WTC11 (cell line): ENCODE data around the gene HSPA4.

Experiments used
- ATF3 ChIP-seq: sonication (generic); formaldehyde crosslinking; conservative IDR thresholded peaks from 2 replicates; pipeline ENCODE4 v1.8.1; 2022; ENCODE audit warnings: mild to moderate bottlenecking, missing genetic modification reagents
- CTCF ChIP-seq: fragments of 200-600 bp; IDR thresholded peaks from 2 replicates; pipeline ENCODE4 v1.8.0; 2022; ENCODE audit warnings: antibody characterized with exemption
- MAX ChIP-seq: sonication (generic); formaldehyde crosslinking; IDR thresholded peaks from 2 replicates; pipeline ENCODE4 v1.8.0; 2022; ENCODE audit warnings: mild to moderate bottlenecking, missing genetic modification reagents
- MXD4 ChIP-seq: fragments of 250-450 bp; sonication (Bioruptor Pico); IDR thresholded peaks from 2 replicates; pipeline ENCODE4 v1.8.0; 2021; ENCODE audit warnings: mild to moderate bottlenecking, moderate library complexity, borderline replicate concordance
- SP1 ChIP-seq: sonication (generic); formaldehyde crosslinking; conservative IDR thresholded peaks from 2 replicates; pipeline ENCODE4 v1.8.1; 2022; ENCODE audit warnings: missing genetic modification reagents
- TCF7 ChIP-seq: sonication (generic); formaldehyde crosslinking; IDR thresholded peaks from 2 replicates; pipeline ENCODE4 v1.8.0; 2022; ENCODE audit warnings: mild to moderate bottlenecking, low read depth, missing genetic modification reagents, moderate library complexity
- ZNF263 ChIP-seq: sonication (generic); formaldehyde crosslinking; IDR thresholded peaks from 2 replicates; pipeline ENCODE4 v1.8.1; 2022; ENCODE audit warnings: low read depth, mild to moderate bottlenecking, moderate library complexity, missing genetic modification reagents

GRCh38 chr5:133026664-133027153, 25.1 kb upstream of the HSPA4 start:
- TF ChIP-seq CTCF (no peak), ATF3 (no peak), SP1 (CRISPR knock-in tag) (no peak), TCF7 (CRISPR knock-in tag) (no peak), ZNF263 (CRISPR knock-in tag) (no peak), MAX (CRISPR knock-in tag) (no peak), MXD4 (no peak)
